Activated naive CD4-positive, alpha-beta T cell treated with anti-CD3 and anti-CD28 coated beads for 36 hours (primary cell): ENCODE measurements around the gene PNPLA5. TPM values are rescaled to one million over a fixed set of nuclear protein-coding genes. Genes with fewer than 3 reads are reported as not detected.

Experiments
- CTCF ChIA-PET: fragments of 350-600 bp; sonication (Branson Sonifier 250); formaldehyde crosslinking; loops from one replicate; lab custom pipeline; 2021; ENCODE audit warnings: antibody characterized with exemption; lab: Charles Lee
- DNase-seq: peaks from one replicate; pipeline ENCODE4 v3.0.0-alpha.2; 2020
- H3K27ac Mint-ChIP-seq: one replicate; pipeline ENCODE4 v1.8.0; 2021; ENCODE audit warnings: mild to moderate bottlenecking, mixed read lengths
- H3K27me3 Mint-ChIP-seq: one replicate; pipeline ENCODE4 v1.8.0; 2021; ENCODE audit warnings: low read depth, mixed read lengths
- H3K36me3 Mint-ChIP-seq: one replicate; pipeline ENCODE4 v1.8.0; 2021; ENCODE audit warnings: low read depth, mixed read lengths
- H3K4me1 Mint-ChIP-seq: one replicate; pipeline ENCODE4 v1.8.0; 2021; ENCODE audit warnings: low read depth, mixed read lengths
- H3K4me3 Mint-ChIP-seq: one replicate; pipeline ENCODE4 v1.8.0; 2021; ENCODE audit warnings: mild to moderate bottlenecking, moderate library complexity, mixed read lengths
- H3K9me3 Mint-ChIP-seq: one replicate; pipeline ENCODE4 v1.8.0; 2021; ENCODE audit warnings: mixed read lengths
- intact Hi-C: fragments of 100-400 bp; cut with micrococcal nuclease; formaldehyde crosslinking; loops from one replicate; pipeline ENCODE4 v1.15.1; 2023
- total RNA-seq, 2 experiments: library from RNA; stranded (reverse); gene quantifications; one replicate each; pipeline ENCODE4 v1.2.3, GENCODE V29; 2021

The PNPLA5 gene
- total RNA-seq, 2 experiments from 2014 or later = not detected

- CTCF ChIA-PET = interaction anchor here (0.5 to 3.4 kb wide), 15 partner anchors 8 to 497 kb away, joined by 3 to 14 read pairs (median 3); no protein-coding TSS in a partner anchor
- no peaks in the 10 kb centered on the region for H3K9me3 Mint-ChIP-seq
- H3K27ac Mint-ChIP-seq = no peak overlapping the region
Measured at GRCh38 chr22:43884600-43885318, 7.1 kb downstream of the PNPLA5 start.

GRCh38 chr22:43883719-43884415, 7.9 kb downstream of the PNPLA5 start:
- no peaks in the 10 kb centered on the region for H3K4me1 Mint-ChIP-seq
- intact Hi-C loops = loop anchor here (1.0 to 5.0 kb wide), 2 partner anchors 62 to 497 kb away; no protein-coding TSS in a partner anchor
- no peak overlapping the region for H3K4me3 Mint-ChIP-seq
- peaks cover 23% of the 10 kb centered on the region for H3K27me3 Mint-ChIP-seq
- H3K36me3 Mint-ChIP-seq = no peaks in the 10 kb centered on the region
- DNase-seq = no peak
- CTCF ChIA-PET = interaction anchor here (0.7 to 2.6 kb wide), 14 partner anchors 16 to 207 kb away, joined by 3 to 26 read pairs (median 4); no protein-coding TSS in a partner anchor
- H3K9me3 Mint-ChIP-seq = no peaks in the 10 kb centered on the region
- H3K27ac Mint-ChIP-seq = no peak overlapping the region

More at GRCh38 chr22:43884600-43885318, 7.1 kb downstream of the PNPLA5 start:
- intact Hi-C loops = loop anchor here (5.0 kb wide), 1 partner anchor 497 kb away; no protein-coding TSS in a partner anchor
- peak; percentile 60 for DNase-seq
- Mint-ChIP-seq H3K4me3 (no peak overlapping the region), H3K36me3 (no peaks in the 10 kb centered on the region), H3K27me3 (peaks cover 25% of the 10 kb centered on the region), H3K4me1 (no peaks in the 10 kb centered on the region)

- intact Hi-C loops = loop anchor here (1.0 to 5.0 kb wide), 2 partner anchors 63 to 496 kb away; no protein-coding TSS in a partner anchor
- Mint-ChIP-seq H3K9me3 (no peaks in the 10 kb centered on the region), H3K36me3 (no peaks in the 10 kb centered on the region), H3K4me3 (no peak overlapping the region), H3K27me3 (peaks cover 21% of the 10 kb centered on the region), H3K4me1 (no peaks in the 10 kb centered on the region), H3K27ac (no peak overlapping the region)
- peak; percentile 74 for DNase-seq
- CTCF ChIA-PET = interaction anchor here (0.6 to 2.6 kb wide), 13 partner anchors 15 to 1207 kb away, joined by 3 to 26 read pairs (median 4); no protein-coding TSS in a partner anchor
Measured at GRCh38 chr22:43883012-43883661, 8.7 kb downstream of the PNPLA5 start.

GRCh38 chr22:43882122-43882767, 9.6 kb downstream of the PNPLA5 start:
- intact Hi-C loops = loop anchor here (5.0 kb wide), 1 partner anchor 495 kb away; no protein-coding TSS in a partner anchor
- DNase-seq = no peak
- CTCF ChIA-PET = interaction anchor here (0.6 to 2.6 kb wide), 10 partner anchors 16 to 1206 kb away, joined by 3 to 26 read pairs (median 4); no protein-coding TSS in a partner anchor

GRCh38 chr22:43881091-43882061, 10.4 kb downstream of the PNPLA5 start:
- CTCF ChIA-PET = interaction anchor here (0.6 to 2.6 kb wide), 3 partner anchors 54 to 91 kb away, joined by 3 to 26 read pairs (median 3); no protein-coding TSS in a partner anchor
- Mint-ChIP-seq H3K4me3 (no peak overlapping the region), H3K27me3 (peaks cover 18% of the 10 kb centered on the region), H3K27ac (no peak overlapping the region), H3K4me1 (no peaks in the 10 kb centered on the region), H3K9me3 (no peaks in the 10 kb centered on the region), H3K36me3 (no peaks in the 10 kb centered on the region)
- intact Hi-C loops = loop anchor here (5.0 kb wide), 1 partner anchor 494 kb away; no protein-coding TSS in a partner anchor
- DNase-seq = no peak

More at GRCh38 chr22:43882122-43882767, 9.6 kb downstream of the PNPLA5 start:
- peaks cover 20% of the 10 kb centered on the region for H3K27me3 Mint-ChIP-seq
- H3K4me3 Mint-ChIP-seq = no peak overlapping the region
- no peaks in the 10 kb centered on the region for H3K4me1 Mint-ChIP-seq
- H3K9me3 Mint-ChIP-seq = no peaks in the 10 kb centered on the region
- no peaks in the 10 kb centered on the region for H3K36me3 Mint-ChIP-seq
- no peak overlapping the region for H3K27ac Mint-ChIP-seq

GRCh38 chr22:43880541-43880991, 11.2 kb downstream of the PNPLA5 start:
- Mint-ChIP-seq H3K9me3 (no peaks in the 10 kb centered on the region), H3K27me3 (peaks cover 16% of the 10 kb centered on the region)

GRCh38 chr22:43879901-43880540, 11.8 kb downstream of the PNPLA5 start:
- peaks cover 17% of the 10 kb centered on the region for H3K27me3 Mint-ChIP-seq
- intact Hi-C loops = loop anchor here (5.0 kb wide), 1 partner anchor 493 kb away; no protein-coding TSS in a partner anchor

More at GRCh38 chr22:43880541-43880991, 11.2 kb downstream of the PNPLA5 start:
- intact Hi-C loops = loop anchor here (5.0 kb wide), 1 partner anchor 493 kb away; no protein-coding TSS in a partner anchor
- H3K4me1 Mint-ChIP-seq = no peaks in the 10 kb centered on the region
- no peaks in the 10 kb centered on the region for H3K36me3 Mint-ChIP-seq
- CTCF ChIA-PET = no interaction called here
- H3K4me3 Mint-ChIP-seq = no peak overlapping the region
- DNase-seq = no peak
- no peak overlapping the region for H3K27ac Mint-ChIP-seq

GRCh38 chr22:43878831-43879550, 12.8 kb downstream of the PNPLA5 start:
- intact Hi-C loops = no loop called here
- Mint-ChIP-seq H3K36me3 (no peaks in the 10 kb centered on the region), H3K27ac (no peak overlapping the region), H3K9me3 (no peaks in the 10 kb centered on the region), H3K4me3 (no peak overlapping the region), H3K4me1 (no peaks in the 10 kb centered on the region), H3K27me3 (peaks cover 16% of the 10 kb centered on the region)
- DNase-seq = no peak
- CTCF ChIA-PET = interaction anchor here (0.7 kb wide), 1 partner anchor 108 kb away, joined by 3 read pairs; no protein-coding TSS in a partner anchor

More at GRCh38 chr22:43879901-43880540, 11.8 kb downstream of the PNPLA5 start:
- H3K27ac Mint-ChIP-seq = no peak overlapping the region
- H3K4me3 Mint-ChIP-seq = no peak overlapping the region
- no peaks in the 10 kb centered on the region for H3K36me3 Mint-ChIP-seq
- DNase-seq = no peak
- H3K9me3 Mint-ChIP-seq = no peaks in the 10 kb centered on the region
- CTCF ChIA-PET = no interaction called here
- H3K4me1 Mint-ChIP-seq = no peaks in the 10 kb centered on the region

- no peaks in the 10 kb centered on the region for H3K9me3 Mint-ChIP-seq
- no peak overlapping the region for H3K4me3 Mint-ChIP-seq
- DNase-seq = no peak
- H3K27me3 Mint-ChIP-seq = peaks cover 21% of the 10 kb centered on the region
- no peaks in the 10 kb centered on the region for H3K4me1 Mint-ChIP-seq
- intact Hi-C loops = no loop called here
- H3K27ac Mint-ChIP-seq = no peak overlapping the region
- CTCF ChIA-PET = interaction anchor here (0.9 kb wide), 1 partner anchor 11 kb away, joined by 3 read pairs; no protein-coding TSS in a partner anchor
- H3K36me3 Mint-ChIP-seq = no peaks in the 10 kb centered on the region
Measured at GRCh38 chr22:43878079-43878795, 13.6 kb downstream of the PNPLA5 start.
